ENCODE measurements around the gene PPP2R1B.

- TF ChIP-seq CTCF (IDR thresholded peaks at IDR 0.05; ENCODE audit: borderline replicate concordance, extremely low read depth, low read length, poor library complexity, severe bottlenecking) = no peak
- no peak for TF ChIP-seq EZH2 (IDR thresholded peaks at IDR 0.05; ENCODE audit: borderline replicate concordance, low read depth, low read length, severe bottlenecking)
Observed at GRCh38 chr11:111807076-111807475, 40.9 kb upstream of the PPP2R1B start.

Data from DND-41 (cell line).